Muscle of leg (tissue), 11 donors: ENCODE measurements around the gene SLC17A9. TPM values are rescaled to one million over a fixed set of nuclear protein-coding genes. Genes with fewer than 3 reads are reported as not detected.
A peak's percentile ranks its signal among the peaks of the same experiment; 100 is the strongest.
"Not testable (repeated sequence)": the region's sequence is repeated elsewhere in the genome, so short reads cannot be mapped to it uniquely, and the experiment has no call there.

Source experiments
- DNase-seq: peaks from one replicate; pipeline ENCODE4 v3.0.0; 2013
- H3K27ac ChIP-seq: one replicate; pipeline ENCODE4 v1.5.1; 2013; ENCODE audit warnings: mild to moderate bottlenecking, low read length, control low read depth
- H3K27me3 ChIP-seq: one replicate; pipeline ENCODE4 v1.6.1; 2013; ENCODE audit warnings: low read length; ENCODE audit not compliant: control insufficient read depth, insufficient read depth
- H3K36me3 ChIP-seq: one replicate; pipeline ENCODE4 v1.6.1; 2013; ENCODE audit warnings: low read length; ENCODE audit not compliant: control insufficient read depth, insufficient read depth
- H3K4me1 ChIP-seq: one replicate; pipeline ENCODE4 v1.6.1; 2013; ENCODE audit warnings: low read length; ENCODE audit not compliant: control insufficient read depth, insufficient read depth
- H3K4me3 ChIP-seq: one replicate; pipeline ENCODE4 v1.5.1; 2013; ENCODE audit warnings: low read length, control low read depth
- H3K9me3 ChIP-seq: replicated peaks from 2 replicates; pipeline ENCODE4 v1.6.1; 2013; ENCODE audit warnings: low read depth, low read length; ENCODE audit not compliant: control insufficient read depth
- WGBS: methylation state at CpG from one replicate; pipeline ENCODE4 v1.1.5; 2013; ENCODE audit warnings: missing lambda C conversion rate; ENCODE audit not compliant: insufficient coverage; 5-methylcytosine and 5-hydroxymethylcytosine counted together
- polyA plus RNA-seq, 8 donors: library from polyadenylated mRNA; unstranded; fragments of 120-200 nt; gene quantifications; one replicate each; pipeline versions ENCODE4 v1.2.1 to v1.2.3, GENCODE V29; 2013; ENCODE audit warnings: inconsistent platforms in 1 of 8, low replicate concordance in 1 of 8; ENCODE audit not compliant: insufficient read length in 8 of 8, insufficient read depth in 1 of 8
- total RNA-seq: library from RNA; stranded (reverse); fragments of 120-200 nt; gene quantifications from one replicate; pipeline ENCODE4 v1.2.4, GENCODE V29; 2013

Gene SLC17A9
- total and polyA plus RNA-seq, 9 donors, result 0.41 to 1.7 (median 1.2) TPM

DNA sequence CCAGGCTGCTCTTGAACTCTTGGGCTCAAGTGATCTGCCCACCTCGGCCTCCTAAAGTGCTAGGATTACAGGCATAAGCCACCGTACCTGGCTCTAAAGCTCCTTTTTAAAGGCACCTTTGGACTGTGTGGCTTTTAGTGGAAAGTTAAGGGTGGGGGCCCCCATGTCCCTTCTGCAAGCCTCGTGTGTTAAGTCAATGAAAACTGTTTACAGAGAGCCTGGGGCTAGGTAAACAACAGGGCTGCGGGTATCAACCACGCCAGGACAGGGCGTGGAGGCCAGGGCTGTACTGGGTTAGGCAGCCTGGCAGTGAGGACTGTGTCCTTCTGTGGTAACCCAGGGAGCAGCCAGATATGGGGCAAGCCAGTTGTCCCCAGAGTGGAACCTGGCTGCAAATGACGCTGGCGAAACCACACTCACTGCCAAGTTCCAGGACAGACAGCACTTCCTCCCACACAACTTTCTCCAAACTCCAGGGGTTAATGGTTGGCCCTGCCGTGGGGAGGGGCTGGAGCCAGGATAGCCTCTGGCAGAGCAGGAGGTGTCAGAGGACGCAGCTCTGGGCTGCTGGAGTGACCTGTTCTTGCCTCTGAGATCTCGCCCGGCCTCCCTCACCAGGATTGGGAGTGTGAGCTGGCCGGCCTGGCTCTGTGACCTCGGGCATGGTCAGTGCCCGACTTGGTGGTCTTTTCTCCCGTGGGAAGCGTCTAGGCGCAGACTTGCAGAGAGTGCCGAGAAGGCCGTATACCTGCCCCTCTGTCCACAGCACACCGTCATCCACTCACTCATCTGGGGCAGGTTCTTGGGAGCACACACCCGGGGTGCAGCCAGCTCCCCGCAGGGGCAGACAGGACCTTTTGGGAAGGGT lies 3.2 kb downstream of the SLC17A9 start:
- H3K27ac ChIP-seq, result no peak overlapping the region
- no peaks in the 10 kb centered on the region for H3K9me3 ChIP-seq
- 48% methylated on average over 12 of the region's 23 CpGs for WGBS
- no peaks in the 10 kb centered on the region for H3K36me3 ChIP-seq
- peaks cover 26% of the 10 kb centered on the region for H3K4me1 ChIP-seq
- no peaks in the 10 kb centered on the region for H3K27me3 ChIP-seq
- DNase-seq, result no peak
- no peak overlapping the region for H3K4me3 ChIP-seq

DNA sequence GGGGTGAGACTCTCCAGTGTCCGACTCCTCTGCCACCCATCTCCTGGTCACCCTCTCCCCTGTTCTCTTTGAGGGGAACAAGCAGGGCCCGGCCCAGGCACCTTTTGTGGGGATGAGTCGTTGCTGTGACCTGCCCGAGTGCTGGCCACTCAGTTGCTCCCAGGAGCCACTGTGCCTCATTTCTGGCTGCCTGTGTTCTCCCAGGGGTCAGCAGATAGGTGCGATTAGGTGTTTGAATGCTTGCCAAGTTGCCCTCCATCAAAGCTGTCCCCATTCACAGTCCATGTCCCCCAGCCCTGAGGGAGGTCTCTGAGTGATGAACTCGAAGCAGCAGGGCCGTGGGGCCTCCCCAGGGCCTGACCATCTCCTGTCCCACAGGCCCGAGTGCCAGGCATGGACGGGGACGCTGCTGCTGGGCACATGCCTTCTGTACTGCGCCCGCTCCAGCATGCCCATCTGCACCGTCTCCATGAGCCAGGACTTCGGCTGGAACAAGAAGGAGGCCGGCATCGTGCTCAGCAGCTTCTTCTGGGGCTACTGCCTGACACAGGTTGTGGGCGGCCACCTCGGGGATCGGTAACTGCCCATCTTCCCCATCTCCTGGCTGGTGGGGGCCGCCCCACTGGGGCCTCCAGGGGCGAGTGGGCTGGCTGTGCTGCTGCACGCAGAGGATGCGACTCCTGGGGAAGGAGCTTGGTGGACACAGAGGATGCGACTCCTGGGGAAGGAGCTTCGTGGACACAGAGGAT lies 4.1 kb downstream of the SLC17A9 start:
- no peak overlapping the region for H3K27ac ChIP-seq
- no peaks in the 10 kb centered on the region for H3K36me3 ChIP-seq

DNA sequence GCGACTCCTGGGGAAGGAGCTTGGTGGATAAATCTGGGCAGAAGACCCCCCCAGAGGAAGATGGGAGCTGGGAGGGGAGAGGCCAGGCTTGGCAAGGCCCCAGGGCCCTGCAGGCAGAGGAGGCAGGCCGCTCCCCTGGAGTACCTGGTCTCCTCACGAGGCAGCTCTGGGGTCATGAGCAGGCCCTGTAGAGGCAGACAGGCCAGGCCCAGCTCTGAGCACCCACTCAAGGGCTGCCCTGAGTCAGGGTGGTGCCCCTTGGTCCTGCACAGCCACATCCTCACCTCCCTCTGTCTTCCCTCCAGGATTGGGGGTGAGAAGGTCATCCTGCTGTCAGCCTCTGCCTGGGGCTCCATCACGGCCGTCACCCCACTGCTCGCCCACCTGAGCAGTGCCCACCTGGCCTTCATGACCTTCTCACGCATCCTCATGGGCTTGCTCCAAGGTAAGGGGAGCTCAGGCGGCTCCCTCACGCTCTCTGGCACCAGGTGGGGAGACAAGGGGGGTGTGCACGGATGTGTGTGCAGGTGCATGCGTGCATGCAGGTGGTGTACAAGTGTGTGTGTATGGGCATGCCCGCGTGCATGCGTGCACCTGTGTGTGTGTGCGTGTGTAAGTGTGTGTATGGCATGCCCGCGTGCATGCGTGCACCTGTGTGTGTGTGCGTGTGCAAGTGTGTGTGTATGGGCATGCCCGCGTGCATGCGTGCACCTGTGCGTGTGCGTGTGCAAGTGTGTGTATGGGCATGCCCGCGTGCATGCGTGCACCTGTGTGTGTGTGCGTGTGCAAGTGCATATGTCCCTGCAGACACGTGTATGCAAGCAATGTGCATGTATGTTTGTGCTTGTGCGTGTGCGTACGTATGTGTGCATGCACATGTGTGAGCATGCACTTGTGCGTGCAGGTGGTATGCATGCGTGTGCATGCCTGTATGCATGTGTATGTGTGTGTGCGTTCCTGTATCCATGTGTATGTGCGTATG lies 4.9 kb downstream of the SLC17A9 start:
- no peak overlapping the region for H3K27ac ChIP-seq
- peaks cover 29% of the 10 kb centered on the region for H3K4me1 ChIP-seq
- H3K36me3 ChIP-seq, result no peaks in the 10 kb centered on the region
- H3K4me3 ChIP-seq, result no peak overlapping the region
- DNase-seq, result no peak
- WGBS, result 94% methylated on average over 34 of the region's 36 CpGs
- no peaks in the 10 kb centered on the region for H3K27me3 ChIP-seq
- no peaks in the 10 kb centered on the region for H3K9me3 ChIP-seq

More for the DNA sequence above, 4.1 kb downstream of the SLC17A9 start:
- H3K27me3 ChIP-seq, result no peaks in the 10 kb centered on the region
- H3K4me3 ChIP-seq, result no peak overlapping the region
- 83% methylated on average over 16 of the region's 25 CpGs for WGBS
- no peak for DNase-seq
- no peaks in the 10 kb centered on the region for H3K9me3 ChIP-seq
- peaks cover 27% of the 10 kb centered on the region for H3K4me1 ChIP-seq

DNA sequence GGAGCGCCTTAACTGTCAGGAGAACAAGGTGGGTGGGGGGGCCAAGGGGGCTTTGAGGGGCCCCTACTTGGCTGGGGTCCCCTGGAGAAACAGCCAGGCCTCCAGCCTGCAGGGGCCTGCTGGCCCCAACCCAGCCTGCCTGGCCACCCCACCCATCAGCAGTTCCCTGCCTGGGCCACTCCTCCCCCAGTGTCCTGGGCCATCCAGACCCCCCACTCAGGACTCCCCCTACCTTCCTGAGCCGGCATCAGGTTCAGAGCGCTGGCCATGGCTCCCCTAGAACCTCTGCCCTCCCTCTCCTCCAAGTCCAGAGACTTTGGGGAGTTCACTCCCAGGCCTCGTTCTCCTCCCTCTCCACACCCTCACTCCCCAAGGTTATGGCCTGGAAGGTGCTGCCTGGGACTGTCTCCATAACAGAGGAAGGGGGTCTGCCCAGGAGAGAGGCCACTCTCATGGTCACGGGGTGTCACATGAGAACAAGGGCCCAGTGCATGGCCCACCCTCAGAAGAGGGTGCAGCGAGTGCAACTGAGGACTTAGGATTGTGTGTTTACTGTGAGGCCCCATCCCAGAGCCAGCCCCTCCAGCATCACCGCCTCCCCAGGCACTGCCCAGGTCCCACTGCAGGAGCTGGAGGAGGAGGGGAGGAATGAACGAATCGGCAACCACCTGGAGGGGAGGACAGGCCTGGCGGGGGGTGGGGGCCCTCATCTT lies 6.0 kb downstream of the SLC17A9 start:
- Histone ChIP-seq H3K27me3 (no peaks in the 10 kb centered on the region), H3K36me3 (no peaks in the 10 kb centered on the region), H3K9me3 (no peaks in the 10 kb centered on the region), H3K4me1 (peaks cover 19% of the 10 kb centered on the region), H3K27ac (no peak overlapping the region), H3K4me3 (no peak overlapping the region)
- DNase-seq, result no peak
- WGBS, result 49% methylated on average over 6 of the region's 10 CpGs

DNA sequence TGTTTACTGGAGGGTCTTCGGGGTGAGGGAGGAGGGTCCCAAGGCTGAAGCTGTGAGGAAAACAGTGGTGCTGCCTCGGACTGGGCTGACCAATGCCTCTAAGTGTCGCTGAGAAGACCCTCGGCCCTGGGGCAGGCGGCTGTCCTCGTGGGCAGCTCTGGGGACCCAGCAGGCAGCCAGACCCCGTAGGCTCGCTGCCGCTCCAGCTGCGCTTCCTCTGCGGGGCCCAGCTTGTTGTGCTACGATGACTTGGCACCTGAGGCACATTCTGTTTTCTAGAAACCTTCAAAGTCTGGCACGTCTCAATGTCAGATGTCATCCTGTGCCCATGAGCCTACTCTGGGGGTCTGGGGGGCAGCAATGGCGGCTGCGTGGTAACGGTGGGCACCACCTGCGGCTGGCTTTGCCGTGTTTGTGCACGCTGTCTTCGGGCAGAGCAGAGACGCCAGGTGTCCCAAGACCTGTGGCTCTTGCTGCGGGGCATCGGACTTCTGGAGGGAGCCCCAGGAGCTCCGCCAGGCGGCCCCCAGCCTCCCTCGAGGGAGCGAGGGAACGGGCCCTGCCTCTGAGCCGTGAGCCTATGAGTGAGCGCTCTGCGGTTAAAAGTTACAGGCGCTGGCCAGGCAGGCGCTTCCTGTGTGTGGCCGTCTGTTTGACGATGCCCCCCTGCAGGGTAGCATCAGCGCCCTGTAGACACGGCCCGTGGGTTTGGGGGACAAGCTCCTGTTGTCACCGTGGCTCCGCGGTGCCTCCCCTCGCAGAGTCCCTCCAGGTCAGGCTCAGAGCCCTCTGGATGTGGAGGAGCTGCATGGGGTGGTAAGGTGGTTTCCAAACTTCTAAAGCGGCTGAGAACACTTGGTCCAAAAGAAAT lies 6.8 kb downstream of the SLC17A9 start:
- Histone ChIP-seq H3K27ac (no peak overlapping the region), H3K4me1 (peaks cover 11% of the 10 kb centered on the region), H3K4me3 (no peak overlapping the region), H3K9me3 (no peaks in the 10 kb centered on the region), H3K27me3 (no peaks in the 10 kb centered on the region), H3K36me3 (no peaks in the 10 kb centered on the region)
- WGBS, result 73% methylated on average over 43 of the region's 43 CpGs
- DNase-seq, result no peak

DNA sequence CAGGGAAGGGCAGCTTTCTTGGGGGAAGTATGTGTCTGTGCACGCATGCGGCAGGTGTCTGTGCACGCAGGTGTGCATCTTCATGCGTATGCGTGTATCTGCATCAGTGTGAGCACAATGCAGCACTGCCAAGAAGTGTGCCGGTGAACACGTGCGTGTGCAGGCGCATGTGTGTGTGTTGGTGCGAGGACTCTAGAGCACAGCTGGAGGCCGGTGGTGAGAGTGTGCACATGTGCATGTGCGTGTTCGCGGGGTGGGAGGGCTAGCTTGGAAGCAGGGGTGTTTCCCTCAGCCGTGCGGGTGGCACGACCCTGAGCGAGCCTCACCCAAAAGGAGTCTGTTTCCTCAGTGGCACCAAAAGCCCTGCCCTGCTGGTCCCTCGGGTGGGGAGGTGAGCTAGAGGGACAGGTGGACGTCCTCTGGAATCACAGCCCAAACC lies 7.5 kb downstream of the SLC17A9 start:
- Histone ChIP-seq H3K4me1 (peaks cover 8% of the 10 kb centered on the region), H3K27ac (no peak overlapping the region), H3K36me3 (no peaks in the 10 kb centered on the region), H3K4me3 (no peak overlapping the region), H3K27me3 (no peaks in the 10 kb centered on the region), H3K9me3 (no peaks in the 10 kb centered on the region)
- DNase-seq, result no peak
- WGBS, result 84% methylated on average over 18 of the region's 20 CpGs

DNA sequence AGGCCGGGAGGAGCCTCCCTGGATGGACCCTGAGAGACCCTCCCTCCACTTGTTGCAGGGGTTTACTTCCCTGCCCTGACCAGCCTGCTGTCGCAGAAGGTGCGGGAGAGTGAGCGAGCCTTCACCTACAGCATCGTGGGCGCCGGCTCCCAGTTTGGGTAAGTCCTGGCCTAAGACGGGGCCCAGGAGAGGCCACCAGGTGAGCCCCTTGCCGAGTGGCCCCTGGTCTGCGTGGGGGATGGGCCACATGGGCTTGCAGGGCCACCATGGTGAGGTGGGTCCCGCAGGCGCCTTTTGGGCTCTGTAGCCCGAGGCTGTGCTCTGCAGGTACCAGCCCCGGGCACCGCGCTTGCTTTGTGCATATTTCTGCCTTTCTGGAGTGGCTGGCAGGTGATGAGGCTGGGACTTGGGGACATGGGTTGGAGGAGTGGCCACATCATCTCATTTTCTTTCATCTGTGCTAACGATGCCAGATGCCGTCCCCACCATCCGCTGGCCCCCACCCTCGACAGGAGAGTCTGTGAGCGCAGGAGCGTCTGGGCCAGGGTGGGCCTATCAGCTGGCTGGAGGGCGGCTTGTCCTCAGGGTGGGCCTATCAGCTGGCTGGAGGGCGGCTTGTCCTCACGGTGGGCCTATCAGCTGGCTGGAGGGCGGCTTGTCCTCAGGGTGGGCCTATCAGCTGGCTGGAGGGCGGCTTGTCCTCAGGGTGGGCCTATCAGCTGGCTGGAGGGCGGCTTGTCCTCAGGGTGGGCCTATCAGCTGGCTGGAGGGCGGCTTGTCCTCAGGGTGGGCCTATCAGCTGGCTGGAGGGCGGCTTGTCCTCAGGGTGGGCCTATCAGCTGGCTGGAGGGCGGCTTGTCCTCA lies 8.2 kb downstream of the SLC17A9 start:
- not testable (repeated sequence) for H3K36me3 ChIP-seq, H3K27me3 ChIP-seq, H3K27ac ChIP-seq, H3K4me3 ChIP-seq, H3K9me3 ChIP-seq
- DNase-seq, result peak; percentile 29
- 89% methylated on average over 12 of the region's 31 CpGs for WGBS
- H3K4me1 ChIP-seq, result peaks cover 10% of the 10 kb centered on the region

DNA sequence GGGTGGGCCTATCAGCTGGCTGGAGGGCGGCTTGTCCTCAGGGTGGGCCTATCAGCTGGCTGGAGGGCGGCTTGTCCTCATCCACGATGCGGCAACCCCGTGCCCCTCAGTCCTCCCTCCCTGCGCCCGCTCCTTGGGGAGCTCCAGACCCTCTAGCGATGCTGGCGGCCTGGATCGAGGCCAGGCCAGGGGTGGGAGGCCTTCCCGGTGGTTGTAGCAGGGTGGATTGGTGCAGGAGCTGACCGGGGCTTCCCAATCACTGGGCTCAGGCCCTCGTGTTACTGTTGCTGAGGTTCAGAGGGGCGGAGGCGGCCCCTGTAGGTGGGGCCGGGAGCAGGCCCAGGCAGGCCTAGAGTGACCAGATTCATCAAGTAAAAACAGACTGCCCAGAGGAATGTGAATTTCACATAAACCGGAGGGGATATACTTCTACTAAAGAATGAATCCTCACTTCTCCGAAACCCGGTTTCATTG lies 8.8 kb downstream of the SLC17A9 start:
- H3K27me3 ChIP-seq, result no peaks in the 10 kb centered on the region
- H3K4me3 ChIP-seq, result no peak overlapping the region
- no peaks in the 10 kb centered on the region for H3K36me3 ChIP-seq
- WGBS, result 58% methylated on average over 16 of the region's 19 CpGs
- peaks cover 10% of the 10 kb centered on the region for H3K4me1 ChIP-seq
- H3K27ac ChIP-seq, result no peak overlapping the region
- peak; percentile 45 for DNase-seq
- H3K9me3 ChIP-seq, result no peaks in the 10 kb centered on the region
